Measurements from ENCODE around the gene ABLIM1.

Gene ABLIM1

GRCh38 chr10:114542373-114542772, 115.7 kb downstream of the ABLIM1 start:
- no peak for DNase-seq

GRCh38 chr10:114541797-114542160, 116.3 kb downstream of the ABLIM1 start:
- no peak for DNase-seq

- peak; percentile 86 for DNase-seq
Measured at GRCh38 chr10:114541081-114541796, 116.8 kb downstream of the ABLIM1 start.

GRCh38 chr10:114540236-114540635, 117.8 kb downstream of the ABLIM1 start:
- no peak for DNase-seq

GRCh38 chr10:114539623-114540022, 118.5 kb downstream of the ABLIM1 start:
- no peak for DNase-seq

- DNase-seq: peak; percentile 67
Measured at GRCh38 chr10:114538181-114538906, 119.7 kb downstream of the ABLIM1 start.

- no peak for DNase-seq
Measured at GRCh38 chr10:114537736-114538135, 120.3 kb downstream of the ABLIM1 start.

- DNase-seq: no peak
Measured at GRCh38 chr10:114534571-114534981, 123.5 kb downstream of the ABLIM1 start.

- DNase-seq: no peak
Measured at GRCh38 chr10:114532226-114532625, 125.8 kb downstream of the ABLIM1 start.

- DNase-seq: peak; percentile 94
Measured at GRCh38 chr10:114526504-114527238, 131.4 kb downstream of the ABLIM1 start.

GRCh38 chr10:114526126-114526503, 132.0 kb downstream of the ABLIM1 start:
- DNase-seq: peak; percentile 78

- DNase-seq: peak; percentile 50
Measured at GRCh38 chr10:114525368-114525949, 132.6 kb downstream of the ABLIM1 start.

- peak; percentile 29 for DNase-seq
Measured at GRCh38 chr10:114523876-114524275, 134.2 kb downstream of the ABLIM1 start.

GRCh38 chr10:114521255-114521654, 136.8 kb downstream of the ABLIM1 start:
- no peak for DNase-seq

- no peak for DNase-seq
Measured at GRCh38 chr10:114520453-114520852, 137.6 kb downstream of the ABLIM1 start.

GRCh38 chr10:114519756-114520293, 138.2 kb downstream of the ABLIM1 start:
- no peak for DNase-seq

GRCh38 chr10:114519306-114519669, 138.8 kb downstream of the ABLIM1 start:
- DNase-seq: no peak

GRCh38 chr10:114518401-114519305, 139.4 kb downstream of the ABLIM1 start:
- DNase-seq: no peak

- no peak for DNase-seq
Measured at GRCh38 chr10:114517368-114518250, 140.5 kb downstream of the ABLIM1 start.

GRCh38 chr10:114516356-114516755, 141.7 kb downstream of the ABLIM1 start:
- DNase-seq: no peak

GRCh38 chr10:114515298-114515914, 142.7 kb downstream of the ABLIM1 start:
- no peak for DNase-seq

All from CD4-positive, alpha-beta T cell treated with Interleukin-17A for 1 hour (primary cell).